ENCODE measurements around the gene PCIF1. TPM values are rescaled to one million over a fixed set of nuclear protein-coding genes. Genes with fewer than 3 reads are reported as not detected.

Gene PCIF1
- total and polyA plus RNA-seq, 4 donors = 9.2 to 12.4 (median 11.5) TPM

DNA sequence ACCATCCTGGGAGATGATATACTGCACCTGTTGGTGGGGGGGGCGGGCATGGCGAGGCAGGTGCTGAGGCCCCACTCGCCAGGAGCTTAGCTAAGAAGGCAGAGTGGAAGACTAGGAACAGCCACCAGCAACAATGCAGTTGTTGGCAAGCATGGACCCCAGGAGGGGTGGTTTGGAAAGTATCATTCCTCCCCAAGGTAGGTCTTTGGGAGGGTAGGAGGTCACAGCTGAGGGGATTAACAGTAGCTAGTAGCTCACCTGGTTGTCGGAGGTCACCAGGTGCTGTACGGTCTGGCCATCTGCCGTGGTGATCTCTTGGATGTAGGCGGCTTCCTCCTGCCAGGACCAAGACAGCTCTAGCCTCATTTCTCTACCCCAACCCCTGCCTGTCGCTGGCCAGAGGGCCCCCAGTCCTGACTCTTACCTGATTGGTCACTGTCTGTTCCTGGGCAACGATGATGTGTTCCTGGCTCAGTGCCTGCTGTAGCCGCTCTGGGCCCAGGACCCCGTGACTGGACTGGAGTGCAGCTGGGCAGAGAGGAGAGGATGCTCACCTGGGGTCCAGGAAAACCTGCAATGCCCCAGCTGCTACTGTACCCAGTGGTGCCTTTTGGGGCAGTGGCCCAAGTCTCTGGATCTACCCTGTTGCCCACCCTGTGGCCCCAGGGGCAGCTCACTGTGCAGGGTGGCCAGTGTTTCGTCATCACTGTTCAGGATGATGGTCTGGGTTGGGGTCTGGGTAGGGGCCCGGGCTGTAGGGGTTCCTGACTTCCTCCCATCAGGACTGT lies 15.3 kb downstream of the PCIF1 start:
- Histone ChIP-seq H3K9ac (ENCODE audit: low read depth in 1 of 2, low read length in 2 of 2) (no peak overlapping the region), H3K27ac (ENCODE audit: low read depth in 1 of 2, low read length in 2 of 2) (no peak overlapping the region), H3K4me1 (ENCODE audit: control insufficient read depth in 4 of 4, insufficient read depth in 4 of 4, low read length in 3 of 4) (peaks cover 5 to 16% (median 12%) of the 10 kb centered on the region in 4 donors), H3K4me3 (ENCODE audit: low read depth in 1 of 3, low read length in 3 of 3) (no peak overlapping the region), H3K9me3 (ENCODE audit: control insufficient read depth in 4 of 4, low read length in 3 of 4) (no peaks in the 10 kb centered on the region), H3K27me3 (ENCODE audit: control insufficient read depth in 4 of 4, insufficient read depth in 4 of 4, low read length in 3 of 4) (no peaks in the 10 kb centered on the region), H3K36me3 (ENCODE audit: control insufficient read depth in 4 of 4, insufficient read depth in 3 of 4, low read depth in 1 of 4, low read length in 3 of 4) (peaks cover 21 to 73% (median 30%) of the 10 kb centered on the region in 4 donors)
- WGBS = 90% methylated on average over 13 of the region's 13 CpGs
- TF ChIP-seq FOXA1 (IDR thresholded peaks at IDR 0.05) (no peak), TAF1 (conservative IDR thresholded peaks at IDR 0.05) (no peak), RAD21 (IDR thresholded peaks at IDR 0.05) (no peak), HNF4A (conservative IDR thresholded peaks at IDR 0.05) (no peak), MAX (IDR thresholded peaks at IDR 0.05) (no peak), NR2F2 (IDR thresholded peaks at IDR 0.05) (no peak), EGR1 (IDR thresholded peaks at IDR 0.05; ENCODE audit: low read depth in 2 of 2) (no peak), JUND (IDR thresholded peaks at IDR 0.05) (no peak), ZBTB33 (IDR thresholded peaks at IDR 0.05) (no peak), FOXA2 (IDR thresholded peaks at IDR 0.05) (no peak), RXRA (IDR thresholded peaks at IDR 0.05) (no peak), GABPA (IDR thresholded peaks at IDR 0.05 in 1 of 2, conservative IDR thresholded peaks at IDR 0.05 in 1 of 2) (no peak), CTCF (IDR thresholded peaks at IDR 0.05; ENCODE audit: low read depth, low read length, missing input control) (no peak), SP1 (IDR thresholded peaks at IDR 0.05) (no peak), ATF3 (IDR thresholded peaks at IDR 0.05) (no peak), HNF4G (IDR thresholded peaks at IDR 0.05) (no peak), YY1 (IDR thresholded peaks at IDR 0.05) (no peak)
- TF ChIP-seq, protein P1, sequence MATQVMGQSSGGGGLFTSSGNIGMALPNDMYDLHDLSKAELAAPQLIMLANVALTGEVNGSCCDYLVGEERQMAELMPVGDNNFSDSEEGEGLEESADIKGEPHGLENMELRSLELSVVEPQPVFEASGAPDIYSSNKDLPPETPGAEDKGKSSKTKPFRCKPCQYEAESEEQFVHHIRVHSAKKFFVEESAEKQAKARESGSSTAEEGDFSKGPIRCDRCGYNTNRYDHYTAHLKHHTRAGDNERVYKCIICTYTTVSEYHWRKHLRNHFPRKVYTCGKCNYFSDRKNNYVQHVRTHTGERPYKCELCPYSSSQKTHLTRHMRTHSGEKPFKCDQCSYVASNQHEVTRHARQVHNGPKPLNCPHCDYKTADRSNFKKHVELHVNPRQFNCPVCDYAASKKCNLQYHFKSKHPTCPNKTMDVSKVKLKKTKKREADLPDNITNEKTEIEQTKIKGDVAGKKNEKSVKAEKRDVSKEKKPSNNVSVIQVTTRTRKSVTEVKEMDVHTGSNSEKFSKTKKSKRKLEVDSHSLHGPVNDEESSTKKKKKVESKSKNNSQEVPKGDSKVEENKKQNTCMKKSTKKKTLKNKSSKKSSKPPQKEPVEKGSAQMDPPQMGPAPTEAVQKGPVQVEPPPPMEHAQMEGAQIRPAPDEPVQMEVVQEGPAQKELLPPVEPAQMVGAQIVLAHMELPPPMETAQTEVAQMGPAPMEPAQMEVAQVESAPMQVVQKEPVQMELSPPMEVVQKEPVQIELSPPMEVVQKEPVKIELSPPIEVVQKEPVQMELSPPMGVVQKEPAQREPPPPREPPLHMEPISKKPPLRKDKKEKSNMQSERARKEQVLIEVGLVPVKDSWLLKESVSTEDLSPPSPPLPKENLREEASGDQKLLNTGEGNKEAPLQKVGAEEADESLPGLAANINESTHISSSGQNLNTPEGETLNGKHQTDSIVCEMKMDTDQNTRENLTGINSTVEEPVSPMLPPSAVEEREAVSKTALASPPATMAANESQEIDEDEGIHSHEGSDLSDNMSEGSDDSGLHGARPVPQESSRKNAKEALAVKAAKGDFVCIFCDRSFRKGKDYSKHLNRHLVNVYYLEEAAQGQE (IDR thresholded peaks at IDR 0.05) = no peak
- DNase-seq (ENCODE audit: low spot score) = no peak
